HCT116 (cell line): Measurements from ENCODE around the gene ACER1. TPM values are rescaled to one million over a fixed set of nuclear protein-coding genes. Genes with fewer than 3 reads are reported as not detected.

Experiments used
- ATAC-seq: fragments of 200-7000 bp; cut with Tn5 transposase; 2 replicates; pipeline ENCODE4 v1.9.1; 2020; ENCODE audit warnings: mild to moderate bottlenecking, moderate library complexity
- BruUV-seq: library from RNA; stranded (reverse); fragments of 400-500 nt; replicated peaks from 2 replicates; lab custom pipeline; 2021; lab: Mats Ljungman, UMichigan
- CTCF ChIA-PET: fragments of 300-600 bp; sonication (Branson Sonifier 250); formaldehyde crosslinking; loops from one replicate; lab custom pipeline; 2021; ENCODE audit warnings: antibody characterized with exemption; lab: Charles Lee
- POLR2A ChIA-PET: fragments of 300-600, 350-600 bp; sonication (Branson Sonifier 250); formaldehyde crosslinking; loops from one replicate; lab custom pipeline; 2021; ENCODE audit warnings: antibody characterized with exemption; lab: Charles Lee
- RAD21 ChIA-PET, 2 experiments: fragments of 300-600 bp; sonication (Branson Sonifier 250); formaldehyde crosslinking; loops; one replicate each; lab custom pipeline; 2023; ENCODE audit warnings: low total read pairs in 2 of 2; ENCODE audit not compliant: uncharacterized antibody in 2 of 2, unreplicated experiment in 2 of 2, low non-redundant PET in 1 of 2; lab: Charles Lee
- DNase-seq: peaks from one replicate; pipeline ENCODE4 v3.0.0-alpha.2; 2010; ENCODE audit warnings: low read depth, low spot score
- H2AFZ ChIP-seq: fragments of 200-600 bp; shearing (Covaris generic), sonication (generic); 2 replicates; pipeline ENCODE4 v1.6.1; 2017; ENCODE audit warnings: low read depth, mixed run types, mixed read lengths, antibody characterized with exemption, low read length; ENCODE audit not compliant: poor library complexity, severe bottlenecking
- H3K27ac ChIP-seq: 2 replicates; pipeline ENCODE4 v1.5.1; 2012; ENCODE audit warnings: low read depth, low read length
- H3K27me3 ChIP-seq: fragments of 200-600 bp; sonication (generic); 2 replicates; pipeline ENCODE4 v1.6.1; 2016; ENCODE audit warnings: mixed run types, low read length, mixed read lengths; ENCODE audit not compliant: insufficient read depth
- H3K36me3 ChIP-seq, 2 experiments: fragments of 200-500 bp in 1 of 2; fragments of 200-600 bp in 1 of 2; sonication (Bioruptor generic) in 1 of 2; sonication (generic) in 1 of 2; 2 replicates each; pipeline versions ENCODE4 v1.5.1 to v1.6.1; 2014 to 2016; ENCODE audit warnings: low read length in 2 of 2, inconsistent platforms in 1 of 2, mixed read lengths in 1 of 2, mixed run types in 1 of 2; ENCODE audit not compliant: insufficient read depth in 2 of 2, control insufficient read depth in 1 of 2
- H3K4me1 ChIP-seq, 2 experiments: fragments of 200-600 bp in 1 of 2; sonication (generic) in 1 of 2; 2 replicates each; pipeline versions ENCODE4 v1.5.1 to v1.6.1; 2012 to 2017; ENCODE audit warnings: low read length in 2 of 2, inconsistent platforms in 1 of 2, mild to moderate bottlenecking in 1 of 2, mixed read lengths in 1 of 2, mixed run types in 1 of 2, moderate library complexity in 1 of 2; ENCODE audit not compliant: insufficient read depth in 2 of 2, control insufficient read depth in 1 of 2
- H3K4me2 ChIP-seq: fragments of 200-600 bp; sonication (generic); 2 replicates; pipeline ENCODE4 v1.6.1; 2017; ENCODE audit warnings: mixed run types, low read length, mixed read lengths
- H3K4me3 ChIP-seq, 2 experiments: fragments of 200-600 bp in 1 of 2; sonication (generic) in 1 of 2; replicated peaks in 1 of 2; 2 replicates each; pipeline ENCODE4 v1.5.1; 2011 to 2016; ENCODE audit warnings: low read length in 2 of 2, control low read depth in 1 of 2, low read depth in 1 of 2, mild to moderate bottlenecking in 1 of 2, mixed read lengths in 1 of 2, mixed run types in 1 of 2
- H3K79me2 ChIP-seq: fragments of 200-600 bp; sonication (generic); 2 replicates; pipeline ENCODE4 v1.6.1; 2017; ENCODE audit warnings: mild to moderate bottlenecking, mixed run types, low read length, moderate library complexity, mixed read lengths; ENCODE audit not compliant: insufficient read depth
- H3K9ac ChIP-seq: fragments of 200-600 bp; sonication (generic); 2 replicates; pipeline ENCODE4 v1.6.1; 2016; ENCODE audit warnings: low read length, mixed read lengths
- H3K9me2 ChIP-seq: fragments of 200-600 bp; sonication (generic), shearing (Covaris generic); 2 replicates; pipeline ENCODE4 v1.6.1; 2017; ENCODE audit warnings: mixed run types, mild to moderate bottlenecking, moderate library complexity; ENCODE audit not compliant: insufficient read depth
- H3K9me3 ChIP-seq, 2 experiments: fragments of 200-500 bp in 1 of 2; fragments of 200-600 bp in 1 of 2; sonication (Bioruptor generic) in 1 of 2; sonication (generic) in 1 of 2; 2 replicates each; pipeline ENCODE4 v1.6.1; 2014 to 2017; ENCODE audit warnings: low read length in 2 of 2, mixed read lengths in 2 of 2, inconsistent platforms in 1 of 2, low read depth in 1 of 2, mild to moderate bottlenecking in 1 of 2, mixed run types in 1 of 2, moderate library complexity in 1 of 2; ENCODE audit not compliant: control insufficient read depth in 1 of 2, insufficient read depth in 1 of 2
- H4K20me1 ChIP-seq: fragments of 200-600 bp; sonication (generic), shearing (Covaris generic); 2 replicates; pipeline ENCODE4 v1.6.1; 2017; ENCODE audit warnings: mixed run types, mild to moderate bottlenecking, moderate library complexity; ENCODE audit not compliant: insufficient read depth
- EGR1 ChIP-seq: IDR thresholded peaks from 2 replicates; pipeline ENCODE4 v1.6.1; 2012; ENCODE audit warnings: low read depth
- ELF1 ChIP-seq: IDR thresholded peaks from 2 replicates; pipeline ENCODE4 v1.6.1; 2012; ENCODE audit warnings: low read depth, borderline replicate concordance
- MAX ChIP-seq: IDR thresholded peaks from 2 replicates; pipeline ENCODE4 v1.6.1; 2012
- POLR2A ChIP-seq: IDR thresholded peaks from 2 replicates; pipeline ENCODE4 v1.7.0; 2011; ENCODE audit warnings: borderline replicate concordance; ENCODE audit not compliant: insufficient read depth, insufficient read length; ENCODE audit errors: extremely low read depth
- POLR2AphosphoS5 ChIP-seq: IDR thresholded peaks from 2 replicates; pipeline ENCODE4 v1.6.1; 2011; ENCODE audit warnings: mild to moderate bottlenecking, low read depth, low read length, moderate library complexity
- SIN3A ChIP-seq: IDR thresholded peaks from 2 replicates; pipeline ENCODE4 v1.6.1; 2012; ENCODE audit warnings: low read depth
- SP1 ChIP-seq: IDR thresholded peaks from 2 replicates; pipeline ENCODE4 v1.6.1; 2012; ENCODE audit warnings: low read depth
- YY1 ChIP-seq: IDR thresholded peaks from 2 replicates; pipeline ENCODE4 v1.6.1; 2011; ENCODE audit warnings: low read length, low read depth, moderate library complexity, mild to moderate bottlenecking; ENCODE audit not compliant: insufficient replicate concordance; ENCODE audit errors: extremely low read depth
- intact Hi-C: fragments of 100-400 bp; cut with micrococcal nuclease; formaldehyde crosslinking; loops from 2 replicates; pipeline ENCODE4 v1.10.0; 2022
- total RNA-seq: library from RNA; stranded (reverse); gene quantifications from one replicate; pipeline ENCODE4 v1.2.1, GENCODE V29; 2021; ENCODE audit not compliant: unreplicated experiment

The ACER1 gene
- total RNA-seq, 1 experiment from 2014 or later: not detected

GRCh38 chr19:6376512-6377190 lies 43.2 kb upstream of the ACER1 start:
- TF ChIP-seq POLR2A: no peak
- peak; percentile 28; the same call in 1 of the 2 replicates for TF ChIP-seq POLR2AphosphoS5
- ChIA-PET CTCF (no interaction called here), POLR2A (no interaction called here), RAD21 (no interaction called here)
- Histone ChIP-seq H3K4me3 (no peak overlapping the region), H3K9ac (no peak overlapping the region), H4K20me1 (no peaks in the 10 kb centered on the region), H3K4me1 (peaks cover 5 to 16% of the 10 kb centered on the region in 2 experiments; a peak in 3 of 4 replicates), H3K4me2 (no peak overlapping the region), H3K27me3 (no peaks in the 10 kb centered on the region), H3K27ac (no peak overlapping the region), H3K9me3 (no peaks in the 10 kb centered on the region), H2AFZ (no peak overlapping the region), H3K79me2 (no peaks in the 10 kb centered on the region), H3K9me2 (no peaks in the 10 kb centered on the region), H3K36me3 (peaks cover 11 to 13% of the 10 kb centered on the region in 2 experiments; a peak in 2 of 4 replicates)
- intact Hi-C loops: no loop called here
- DNase-seq (no peak), ATAC-seq (no peak)
- no TSS peak for BruUV-seq

GRCh38 chr19:6375411-6376010 lies 42.1 kb upstream of the ACER1 start, which contains the start of gene PSPN:
Gene PSPN (minus strand): TSS chr19:6375933. CDS start chr19:6375849, 84 bp downstream.
- H3K9ac ChIP-seq: no peak within 1 kb of the TSS
- H3K27me3 ChIP-seq: no peaks in the 10 kb centered on the region
- ChIA-PET POLR2A (no interaction called here), CTCF (no interaction called here), RAD21 (no interaction called here)
- no peaks in the 10 kb centered on the region for H3K79me2 ChIP-seq
- H3K4me1 ChIP-seq: peaks cover 5 to 16% of the 10 kb centered on the region in 2 experiments; a peak in 3 of 4 replicates
- H3K36me3 ChIP-seq: peaks cover 9% of the 10 kb centered on the region in 2 experiments; a peak in 2 of 4 replicates
- no peaks in the 10 kb centered on the region for H3K9me2 ChIP-seq
- no TSS peak for BruUV-seq
- no peak for DNase-seq
- no peak within 1 kb of the TSS for H3K4me2 ChIP-seq
- no peak for ATAC-seq
- H2AFZ ChIP-seq: no peak within 1 kb of the TSS
- H3K9me3 ChIP-seq: no peaks in the 10 kb centered on the region
- TF ChIP-seq MAX: no peak
- TF ChIP-seq SP1: no peak
- TF ChIP-seq EGR1: no peak
- TF ChIP-seq YY1: no peak
- no peak for TF ChIP-seq SIN3A
- no peak for TF ChIP-seq ELF1
- H3K27ac ChIP-seq: no peak within 1 kb of the TSS
- no peak within 1 kb of the TSS for H3K4me3 ChIP-seq
- no peaks in the 10 kb centered on the region for H4K20me1 ChIP-seq
- intact Hi-C loops: no loop called here
